ENCODE measurements around the gene FES. TPM values are rescaled to one million over a fixed set of nuclear protein-coding genes. Genes with fewer than 3 reads are reported as not detected.

The FES gene
- total and polyA plus RNA-seq, 2 donors = 27.0 to 30.0 TPM

- Histone ChIP-seq H3K36me3 (ENCODE audit: insufficient read depth) (peaks cover 11% of the 10 kb centered on the region), H3K4me3 (ENCODE audit: low read depth, low read length) (no peak overlapping the region)
Observed at GRCh38 chr15:90910441-90911301, 26.4 kb downstream of the FES start.

GRCh38 chr15:90911302-90911623, 27.0 kb downstream of the FES start:
- WGBS = 88% methylated on average over 19 of the region's 19 CpGs
- Histone ChIP-seq H3K27ac (ENCODE audit: low read depth) (no peak overlapping the region), H3K4me1 (ENCODE audit: insufficient read depth) (no peaks in the 10 kb centered on the region), H3K4me3 (ENCODE audit: low read depth, low read length) (no peak overlapping the region), H3K36me3 (ENCODE audit: insufficient read depth) (peaks cover 11% of the 10 kb centered on the region)
- DNase-seq (ENCODE audit: extremely low spot score) = no peak

More at GRCh38 chr15:90910441-90911301, 26.4 kb downstream of the FES start:
- Histone ChIP-seq H3K27ac (ENCODE audit: low read depth) (no peak overlapping the region), H3K4me1 (ENCODE audit: insufficient read depth) (no peaks in the 10 kb centered on the region)
- DNase-seq (ENCODE audit: extremely low spot score) = no peak
- WGBS = 94% methylated on average over 24 of the region's 24 CpGs

- 95% methylated on average over 30 of the region's 30 CpGs for WGBS
- no peak for DNase-seq (ENCODE audit: extremely low spot score)
- H3K4me3 ChIP-seq (ENCODE audit: low read depth, low read length) = no peak overlapping the region
- H3K36me3 ChIP-seq (ENCODE audit: insufficient read depth) = peaks cover 11% of the 10 kb centered on the region
- no peaks in the 10 kb centered on the region for H3K4me1 ChIP-seq (ENCODE audit: insufficient read depth)
- H3K27ac ChIP-seq (ENCODE audit: low read depth) = no peak overlapping the region
Observed at GRCh38 chr15:90911906-90912769, 27.8 kb downstream of the FES start.

- WGBS = 95% methylated on average over 7 of the region's 7 CpGs
- Histone ChIP-seq H3K4me3 (ENCODE audit: low read depth, low read length) (no peak overlapping the region), H3K4me1 (ENCODE audit: insufficient read depth) (no peaks in the 10 kb centered on the region), H3K27ac (ENCODE audit: low read depth) (no peak overlapping the region), H3K36me3 (ENCODE audit: insufficient read depth) (peaks cover 11% of the 10 kb centered on the region)
- no peak for DNase-seq (ENCODE audit: extremely low spot score)
Observed at GRCh38 chr15:90912770-90913075, 28.4 kb downstream of the FES start.

GRCh38 chr15:90913398-90913944, 29.2 kb downstream of the FES start:
- Histone ChIP-seq H3K4me3 (ENCODE audit: low read depth, low read length) (no peak overlapping the region), H3K4me1 (ENCODE audit: insufficient read depth) (no peaks in the 10 kb centered on the region), H3K36me3 (ENCODE audit: insufficient read depth) (peaks cover 11% of the 10 kb centered on the region), H3K27ac (ENCODE audit: low read depth) (no peak overlapping the region)
- DNase-seq (ENCODE audit: extremely low spot score) = no peak
- 94% methylated on average over 12 of the region's 12 CpGs for WGBS

GRCh38 chr15:90914305-90915080, 30.2 kb downstream of the FES start:
- Histone ChIP-seq H3K36me3 (ENCODE audit: insufficient read depth) (peaks cover 11% of the 10 kb centered on the region), H3K4me3 (ENCODE audit: low read depth, low read length) (no peak overlapping the region), H3K27ac (ENCODE audit: low read depth) (no peak overlapping the region), H3K4me1 (ENCODE audit: insufficient read depth) (no peaks in the 10 kb centered on the region)
- DNase-seq (ENCODE audit: extremely low spot score) = no peak
- 92% methylated on average over 22 of the region's 22 CpGs for WGBS

- Histone ChIP-seq H3K36me3 (ENCODE audit: insufficient read depth) (peaks cover 9% of the 10 kb centered on the region), H3K4me3 (ENCODE audit: low read depth, low read length) (no peak overlapping the region), H3K4me1 (ENCODE audit: insufficient read depth) (no peaks in the 10 kb centered on the region), H3K27ac (ENCODE audit: low read depth) (no peak overlapping the region)
- 78% methylated on average over 7 of the region's 7 CpGs for WGBS
- no peak for DNase-seq (ENCODE audit: extremely low spot score)
Observed at GRCh38 chr15:90915216-90915807, 31.0 kb downstream of the FES start.

GRCh38 chr15:90915808-90916440, 31.6 kb downstream of the FES start:
- no peak for DNase-seq (ENCODE audit: extremely low spot score)
- WGBS = 75% methylated on average over 25 of the region's 25 CpGs
- peaks cover 9% of the 10 kb centered on the region for H3K36me3 ChIP-seq (ENCODE audit: insufficient read depth)

GRCh38 chr15:90916461-90916860, 32.2 kb downstream of the FES start:
- H3K4me3 ChIP-seq (ENCODE audit: low read depth, low read length) = no peak overlapping the region
- no peaks in the 10 kb centered on the region for H3K4me1 ChIP-seq (ENCODE audit: insufficient read depth)
- DNase-seq (ENCODE audit: extremely low spot score) = no peak
- H3K36me3 ChIP-seq (ENCODE audit: insufficient read depth) = peaks cover 7% of the 10 kb centered on the region
- WGBS = 93% methylated on average over 11 of the region's 11 CpGs
- H3K27ac ChIP-seq (ENCODE audit: low read depth) = no peak overlapping the region

More at GRCh38 chr15:90915808-90916440, 31.6 kb downstream of the FES start:
- H3K4me3 ChIP-seq (ENCODE audit: low read depth, low read length) = no peak overlapping the region
- H3K4me1 ChIP-seq (ENCODE audit: insufficient read depth) = no peaks in the 10 kb centered on the region
- H3K27ac ChIP-seq (ENCODE audit: low read depth) = no peak overlapping the region

- Histone ChIP-seq H3K4me1 (ENCODE audit: insufficient read depth) (no peaks in the 10 kb centered on the region), H3K27ac (ENCODE audit: low read depth) (no peak overlapping the region), H3K36me3 (ENCODE audit: insufficient read depth) (peaks cover 4% of the 10 kb centered on the region), H3K4me3 (ENCODE audit: low read depth, low read length) (no peak overlapping the region)
- WGBS = 95% methylated on average over 12 of the region's 12 CpGs
- no peak for DNase-seq (ENCODE audit: extremely low spot score)
Observed at GRCh38 chr15:90917569-90917968, 33.3 kb downstream of the FES start.

GRCh38 chr15:90918034-90918788, 33.9 kb downstream of the FES start:
- WGBS = 96% methylated on average over 23 of the region's 23 CpGs

GRCh38 chr15:90918835-90919234, 34.5 kb downstream of the FES start:
- H3K4me1 ChIP-seq (ENCODE audit: insufficient read depth) = no peaks in the 10 kb centered on the region
- no peak overlapping the region for H3K4me3 ChIP-seq (ENCODE audit: low read depth, low read length)
- no peaks in the 10 kb centered on the region for H3K36me3 ChIP-seq (ENCODE audit: insufficient read depth)
- 93% methylated on average over 6 of the region's 6 CpGs for WGBS
- H3K27ac ChIP-seq (ENCODE audit: low read depth) = no peak overlapping the region
- DNase-seq (ENCODE audit: extremely low spot score) = no peak

More at GRCh38 chr15:90918034-90918788, 33.9 kb downstream of the FES start:
- H3K27ac ChIP-seq (ENCODE audit: low read depth) = no peak overlapping the region
- peaks cover under 1% of the 10 kb centered on the region for H3K36me3 ChIP-seq (ENCODE audit: insufficient read depth)
- no peak for DNase-seq (ENCODE audit: extremely low spot score)
- no peak overlapping the region for H3K4me3 ChIP-seq (ENCODE audit: low read depth, low read length)
- H3K4me1 ChIP-seq (ENCODE audit: insufficient read depth) = no peaks in the 10 kb centered on the region

All from urinary bladder (tissue), 4 donors.